ENCODE results near the gene ITPKB. TPM values are rescaled to one million over a fixed set of nuclear protein-coding genes. Genes with fewer than 3 reads are reported as not detected.

Gene ITPKB
- total RNA-seq, 2 donors from 2014 or later: 37.5 to 51.3 TPM

DNA sequence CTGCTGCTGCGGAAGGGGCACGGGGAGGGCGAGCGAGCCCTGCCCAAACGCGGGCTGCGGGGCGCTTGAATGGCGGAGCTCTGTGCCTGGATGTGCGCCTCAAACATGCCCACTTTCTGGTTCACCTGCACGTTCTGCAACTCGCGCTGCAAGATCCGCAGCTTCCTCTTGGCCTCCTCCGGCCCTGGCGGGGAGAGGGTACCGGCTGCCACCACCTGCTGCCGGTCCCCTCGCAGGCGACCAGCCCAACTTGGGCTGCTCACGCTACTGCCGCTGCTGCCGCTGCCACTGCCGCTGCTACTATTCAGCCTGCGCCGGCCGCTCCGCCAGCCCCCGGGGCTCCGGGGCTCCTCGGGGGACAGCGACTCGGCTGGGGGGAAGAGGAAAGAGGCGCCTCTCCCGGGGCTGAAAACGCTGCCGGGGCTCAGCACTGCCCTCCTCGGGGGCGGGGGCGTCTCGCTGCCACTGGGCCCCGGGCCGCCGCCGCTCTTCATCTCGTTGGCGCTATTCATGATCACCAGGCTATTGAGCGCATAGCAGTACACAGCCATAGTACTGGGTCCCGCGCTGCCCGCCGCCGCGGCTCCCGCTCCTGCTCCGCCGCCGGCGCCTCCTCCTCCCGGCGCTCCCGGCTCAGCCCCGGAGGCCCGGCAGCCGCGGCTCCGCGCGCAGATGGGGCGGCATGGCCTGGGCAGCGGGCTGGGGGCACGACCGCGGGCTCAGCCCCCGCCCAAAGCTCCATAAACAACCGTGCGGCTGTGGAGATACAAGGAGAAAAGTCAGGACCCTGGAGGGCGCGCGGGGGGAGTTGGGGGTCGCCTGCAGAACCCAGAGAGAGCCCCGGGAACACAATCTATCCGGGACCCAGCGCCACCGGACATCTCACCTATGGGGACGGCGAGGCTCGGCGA, 1.9 kb downstream of the ITPKB start:
- Mint-ChIP-seq H3K36me3 (peaks cover 30 to 52% of the 10 kb centered on the region in 2 donors), H3K27ac (peak overlapping the region in 1 of 2 donors; percentile 90), H3K9me3 (no peaks in the 10 kb centered on the region)
- ATAC-seq (peak; percentile 22 to 48), DNase-seq (ENCODE audit: low spot score in 2 of 2) (peak; percentile 60 to 67)

DNA sequence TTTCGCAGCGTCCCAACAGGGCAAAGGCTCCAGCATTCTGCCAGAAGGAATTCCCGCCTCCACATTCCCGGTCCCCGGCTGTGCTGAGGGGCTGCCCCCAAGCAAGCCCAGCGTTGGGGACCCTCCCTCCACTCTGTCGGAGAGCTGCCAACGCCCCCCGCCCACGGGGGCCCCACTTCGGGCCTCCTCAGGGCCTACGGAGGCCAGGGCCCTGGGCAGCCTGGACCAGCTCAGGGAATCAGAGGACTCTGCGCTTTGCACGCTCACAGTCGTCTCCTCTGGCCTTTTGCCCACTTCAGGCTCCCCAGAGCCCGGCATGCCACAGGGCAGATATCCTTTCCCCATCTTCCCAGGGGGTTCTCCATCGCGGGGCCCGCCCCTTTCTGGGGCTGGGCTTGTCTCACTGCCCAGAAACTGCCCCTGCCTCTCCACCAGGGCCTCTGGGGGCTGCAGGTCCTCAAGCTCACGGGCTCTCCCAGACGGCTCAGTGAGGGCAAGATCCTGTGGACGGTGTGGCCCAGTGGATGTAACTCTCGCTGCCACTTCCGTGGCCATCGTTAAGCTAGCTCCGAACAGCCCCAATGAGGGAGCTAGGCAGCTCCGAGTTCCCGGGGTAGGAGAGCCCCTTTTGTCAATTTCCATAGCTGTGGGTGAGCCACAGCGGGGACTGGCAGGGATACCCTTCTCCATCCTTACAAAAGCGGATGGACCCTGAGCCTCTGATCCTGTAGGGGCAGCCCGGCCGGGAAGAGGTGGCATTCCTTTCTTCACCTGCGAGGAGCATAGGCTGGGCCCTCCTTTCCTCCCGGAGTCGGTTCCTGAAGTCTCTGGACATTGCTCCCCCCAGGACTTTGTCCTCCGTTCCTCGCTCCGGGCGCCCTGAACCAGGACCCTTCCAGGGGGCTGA, 2.8 kb downstream of the ITPKB start:
- Mint-ChIP-seq H3K9me3 (no peaks in the 10 kb centered on the region), H3K36me3 (peaks cover 36 to 58% of the 10 kb centered on the region in 2 donors), H3K27ac (peak overlapping the region; percentile 55 to 82)
- peak in 1 of 2 donors; percentile 59 for DNase-seq (ENCODE audit: low spot score in 2 of 2)
- peak in 1 of 2 donors; percentile 10 for ATAC-seq

- Mint-ChIP-seq H3K27ac (peak overlapping the region; percentile 60 to 82), H3K9me3 (no peaks in the 10 kb centered on the region), H3K36me3 (peaks cover 43 to 65% of the 10 kb centered on the region in 2 donors)
- peak in 1 of 2 donors; percentile 52 for DNase-seq (ENCODE audit: low spot score in 2 of 2)
- ATAC-seq: no peak
Measured at GRCh38 chr1:226735576-226735975, 3.5 kb downstream of the ITPKB start.

DNA sequence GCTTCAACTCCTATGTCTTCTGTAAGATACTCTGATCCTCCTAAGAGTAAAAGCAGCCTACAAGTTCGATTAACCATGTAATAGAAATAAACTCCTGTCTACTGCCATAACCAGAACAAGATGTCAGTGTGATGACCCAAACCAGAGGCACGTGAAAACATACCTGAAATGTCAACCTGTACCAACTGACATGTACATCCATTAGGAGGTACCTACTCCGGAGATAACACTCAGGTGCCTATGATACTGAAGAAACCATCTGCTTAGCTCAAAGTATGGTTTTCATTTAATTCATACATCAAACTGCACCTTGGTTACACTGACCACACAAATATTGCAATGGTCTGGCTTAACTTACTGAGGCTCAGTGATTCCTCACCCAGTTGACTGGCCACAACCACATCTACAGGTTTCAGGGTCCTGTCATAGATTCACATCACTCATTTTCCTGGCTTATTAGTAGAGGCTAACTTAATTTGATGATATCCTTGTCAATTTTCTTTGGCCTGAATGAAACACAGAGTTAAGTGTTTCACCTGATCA, 4.4 kb downstream of the ITPKB start:
- Mint-ChIP-seq H3K36me3 (peaks cover 51 to 73% of the 10 kb centered on the region in 2 donors), H3K9me3 (no peaks in the 10 kb centered on the region), H3K27ac (peak overlapping the region in 1 of 2 donors; percentile 82)
- DNase-seq (ENCODE audit: low spot score in 2 of 2) (peak in 1 of 2 donors; percentile 54), ATAC-seq (peak in 1 of 2 donors; percentile 46)

GRCh38 chr1:226733876-226734275, 5.2 kb downstream of the ITPKB start:
- ATAC-seq: no peak
- Mint-ChIP-seq H3K36me3 (peaks cover 54 to 69% of the 10 kb centered on the region in 2 donors), H3K27ac (peak overlapping the region; percentile 81 to 82)

GRCh38 chr1:226733304-226733703, 5.8 kb downstream of the ITPKB start:
- H3K9me3 Mint-ChIP-seq: no peaks in the 10 kb centered on the region
- H3K27ac Mint-ChIP-seq: peak overlapping the region; percentile 81 to 82
- ATAC-seq (no peak), DNase-seq (ENCODE audit: low spot score in 2 of 2) (peak in 1 of 2 donors; percentile 54)
- H3K36me3 Mint-ChIP-seq: peaks cover 58 to 64% of the 10 kb centered on the region in 2 donors

More at GRCh38 chr1:226733876-226734275, 5.2 kb downstream of the ITPKB start:
- DNase-seq (ENCODE audit: low spot score in 2 of 2): peak in 1 of 2 donors; percentile 43
- no peaks in the 10 kb centered on the region for H3K9me3 Mint-ChIP-seq

GRCh38 chr1:226732856-226733291, 6.2 kb downstream of the ITPKB start:
- Mint-ChIP-seq H3K9me3 (no peaks in the 10 kb centered on the region), H3K27ac (peak overlapping the region; percentile 82 to 89), H3K36me3 (peaks cover 59 to 60% of the 10 kb centered on the region in 2 donors)
- ATAC-seq: peak; percentile 17 to 22
- DNase-seq (ENCODE audit: low spot score in 2 of 2): peak in 1 of 2 donors; percentile 57

DNA sequence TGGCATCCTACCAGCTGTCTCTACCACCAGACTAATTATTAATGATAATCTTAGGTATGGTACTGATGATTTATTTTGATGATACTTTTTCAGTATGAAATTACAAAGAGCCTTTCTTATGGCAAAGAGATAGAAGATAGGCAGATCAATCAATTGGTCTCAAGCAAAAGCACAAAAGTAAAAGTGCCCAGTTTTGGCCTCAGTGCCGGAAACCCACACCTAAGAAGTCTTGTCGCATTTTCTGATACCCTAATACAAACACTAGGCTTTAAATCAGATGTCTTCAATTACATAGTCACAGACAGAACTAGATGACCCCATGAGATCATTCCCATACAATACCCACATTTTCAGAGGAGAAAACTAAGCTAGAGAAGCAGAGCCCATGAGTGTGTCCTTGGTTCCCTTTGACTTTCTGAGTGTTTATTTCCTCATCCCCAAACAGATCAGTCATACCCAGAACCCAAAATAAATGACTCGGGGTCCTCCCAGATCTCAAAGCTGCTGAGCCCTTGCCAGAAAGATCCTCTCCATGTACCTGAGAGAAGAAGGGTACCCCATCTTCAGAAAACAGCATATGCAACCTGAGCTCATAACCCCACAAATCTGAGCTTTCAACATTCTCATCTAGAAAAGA, 7.7 kb downstream of the ITPKB start:
- no peaks in the 10 kb centered on the region for H3K9me3 Mint-ChIP-seq
- H3K27ac Mint-ChIP-seq: peak overlapping the region; percentile 82 to 89
- DNase-seq (ENCODE audit: low spot score in 2 of 2) (no peak), ATAC-seq (peak; percentile 44 to 56)
- peaks cover 53 to 72% of the 10 kb centered on the region in 2 donors for H3K36me3 Mint-ChIP-seq

- peaks cover 52 to 72% of the 10 kb centered on the region in 2 donors for H3K36me3 Mint-ChIP-seq
- no peak for ATAC-seq
- no peaks in the 10 kb centered on the region for H3K9me3 Mint-ChIP-seq
- DNase-seq (ENCODE audit: low spot score in 2 of 2): no peak
- H3K27ac Mint-ChIP-seq: peak overlapping the region; percentile 82 to 89
Measured at GRCh38 chr1:226730836-226731235, 8.2 kb downstream of the ITPKB start.

- no peak for ATAC-seq
- Mint-ChIP-seq H3K27ac (peak overlapping the region; percentile 82 to 89), H3K36me3 (peaks cover 48 to 73% of the 10 kb centered on the region in 2 donors), H3K9me3 (no peaks in the 10 kb centered on the region)
- no peak for DNase-seq (ENCODE audit: low spot score in 2 of 2)
Measured at GRCh38 chr1:226730071-226730470, 9.0 kb downstream of the ITPKB start.

- peak overlapping the region; percentile 82 to 89 for H3K27ac Mint-ChIP-seq
- peaks cover 36 to 65% of the 10 kb centered on the region in 2 donors for H3K36me3 Mint-ChIP-seq
- DNase-seq (ENCODE audit: low spot score in 2 of 2) (no peak), ATAC-seq (peak; percentile 10 to 12)
- no peaks in the 10 kb centered on the region for H3K9me3 Mint-ChIP-seq
Measured at GRCh38 chr1:226728448-226728847, 10.6 kb downstream of the ITPKB start.

DNA sequence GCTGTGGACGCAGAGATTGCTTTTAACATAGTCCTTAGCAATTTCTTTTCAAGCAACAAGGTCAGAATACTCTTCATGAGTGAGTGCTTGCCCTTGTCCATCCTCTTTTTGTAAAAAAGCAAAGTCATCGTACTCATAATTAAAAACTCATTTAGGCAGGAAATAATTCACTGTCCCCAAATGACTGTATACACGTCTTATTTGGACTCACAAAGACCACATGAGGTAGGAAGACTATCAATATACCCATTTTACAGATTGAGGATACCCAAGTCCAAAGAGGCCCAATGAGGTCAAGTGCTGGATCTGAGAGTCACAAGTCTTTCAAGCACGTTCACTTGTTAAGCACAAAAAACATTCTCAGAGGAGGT, 13.2 kb downstream of the ITPKB start:
- Mint-ChIP-seq H3K27ac (peak overlapping the region; percentile 82 to 98), H3K9me3 (no peaks in the 10 kb centered on the region), H3K36me3 (peaks cover 25 to 60% of the 10 kb centered on the region in 2 donors)
- DNase-seq (ENCODE audit: low spot score in 2 of 2) (no peak), ATAC-seq (peak in 1 of 2 donors; percentile 15)

DNA sequence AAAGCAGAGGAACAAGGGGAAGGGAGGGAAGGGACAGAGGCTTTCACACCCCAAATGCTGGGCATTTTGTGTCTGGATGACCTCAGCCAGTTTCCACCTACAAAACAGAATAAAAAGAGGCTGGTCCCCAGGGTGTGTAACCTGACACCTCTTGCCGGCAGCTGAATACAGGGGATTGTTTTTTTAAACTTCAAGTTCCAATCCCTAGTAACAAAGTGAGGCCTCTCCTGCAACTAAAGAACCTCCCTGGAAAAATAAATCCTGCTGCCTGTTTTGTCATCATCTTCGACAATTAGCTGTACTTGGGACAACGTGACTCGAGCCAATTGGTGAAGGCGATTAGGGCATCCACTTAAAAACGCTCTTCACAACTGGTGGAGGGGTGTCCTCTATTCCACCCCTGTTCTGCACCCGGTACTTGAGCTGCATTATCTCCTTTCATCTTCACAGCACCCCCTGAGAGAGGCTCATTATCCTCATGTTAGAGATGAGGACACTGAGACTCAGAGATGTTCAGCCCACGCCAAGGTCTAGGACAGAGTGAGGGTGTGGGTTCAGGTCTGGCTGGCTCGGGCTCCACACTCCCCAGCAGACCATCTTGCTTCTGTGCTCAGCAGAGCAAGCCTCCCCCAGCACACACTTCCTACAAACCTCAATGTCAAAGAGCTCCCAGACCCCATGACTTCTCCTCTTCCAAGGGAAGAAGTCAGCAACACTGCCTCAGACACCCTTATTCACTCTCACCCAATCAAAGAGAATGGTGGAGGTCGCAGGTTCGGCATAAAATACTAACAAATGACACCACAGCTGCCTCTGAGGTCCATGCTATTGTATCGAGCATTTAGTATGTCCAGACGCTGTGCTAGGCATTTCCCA, 15.2 kb downstream of the ITPKB start:
- DNase-seq (ENCODE audit: low spot score in 2 of 2) (no peak), ATAC-seq (peak; percentile 2 to 31)
- peaks cover 14 to 53% of the 10 kb centered on the region in 2 donors for H3K36me3 Mint-ChIP-seq
- H3K27ac Mint-ChIP-seq: peak overlapping the region; percentile 82 to 98
- no peaks in the 10 kb centered on the region for H3K9me3 Mint-ChIP-seq

DNA sequence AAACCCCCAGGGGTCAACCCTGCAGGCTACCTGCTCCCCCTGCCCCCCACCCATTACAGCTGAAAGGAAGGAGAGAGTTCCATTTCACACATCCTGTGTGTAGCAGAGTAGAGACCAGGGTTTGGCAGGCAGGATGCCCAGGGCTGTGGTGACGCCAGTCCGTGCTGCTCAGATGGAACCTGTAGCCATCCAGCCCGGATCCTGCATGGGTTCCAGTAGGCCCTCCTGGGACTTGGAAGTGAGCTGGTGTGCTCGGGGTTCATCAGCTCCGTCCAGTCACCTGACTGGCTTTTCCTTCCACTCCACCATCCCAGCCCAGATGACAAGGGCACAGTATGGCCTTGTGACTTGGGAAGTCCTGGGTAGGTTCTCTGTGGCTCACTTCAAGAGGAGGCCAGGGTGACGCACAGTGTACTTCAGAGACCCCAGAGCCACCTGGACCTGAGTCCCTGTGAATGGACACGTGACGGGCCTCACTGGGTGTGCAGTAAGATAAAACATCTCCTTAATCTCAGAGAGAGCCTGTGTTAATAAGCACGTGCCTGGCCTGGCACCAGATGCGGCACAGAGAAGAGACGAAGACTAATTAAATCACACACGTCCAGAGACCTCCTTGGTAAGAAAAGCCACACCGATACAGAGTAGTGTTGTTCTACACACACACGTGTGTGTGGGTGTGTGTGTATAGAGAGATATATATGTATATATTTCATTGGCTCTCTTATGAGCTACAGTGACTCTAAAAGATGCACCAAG, 16.0 kb downstream of the ITPKB start:
- DNase-seq (ENCODE audit: low spot score in 2 of 2) (no peak), ATAC-seq (peak in 1 of 2 donors; percentile 18)
- Mint-ChIP-seq H3K27ac (peak overlapping the region; percentile 82 to 98), H3K9me3 (no peaks in the 10 kb centered on the region), H3K36me3 (peaks cover 14 to 56% of the 10 kb centered on the region in 2 donors)

All from activated naive CD4-positive, alpha-beta T cell treated with anti-CD3 and anti-CD28 coated beads, Interleukin-2, amount 50 U/mL, for 72 hours (primary cell).